Superior temporal gyrus (tissue), 1 donor: Measurements from ENCODE around the gene MED31.
A peak's percentile ranks its signal among the peaks of the same experiment; 100 is the strongest.
"Not testable (repeated sequence)": the region's sequence is repeated elsewhere in the genome, so short reads cannot be mapped to it uniquely, and the experiment has no call there.

ENCODE experiments used
- DNase-seq: peaks from one replicate; pipeline ENCODE4 v3.0.0-alpha.2; 2016; ENCODE audit errors: extremely low spot score

Gene MED31

GRCh38 chr17:6651354-6651918 lies at the start of gene MED31, which contains the start of gene C17orf100:
MED31 (minus strand) TSS chr17:6651605; CDS start chr17:6651528, 77 bp downstream.
C17orf100 (plus strand) TSS chr17:6651762; CDS start chr17:6651914, 152 bp downstream.
- peak; percentile 92 for DNase-seq

GRCh38 chr17:6700948-6701307 lies 49.5 kb upstream of the MED31 start:
- no peak for DNase-seq

GRCh38 chr17:6699997-6700947 lies 48.9 kb upstream of the MED31 start:
- no peak for DNase-seq

GRCh38 chr17:6698004-6698403 lies 46.6 kb upstream of the MED31 start:
- no peak for DNase-seq

- no peak for DNase-seq
Measured at GRCh38 chr17:6696906-6697305, 45.5 kb upstream of the MED31 start.

- DNase-seq: no peak
Measured at GRCh38 chr17:6695565-6695964, 44.2 kb upstream of the MED31 start.

- no peak for DNase-seq
Measured at GRCh38 chr17:6695051-6695450, 43.6 kb upstream of the MED31 start.

- DNase-seq: not testable (repeated sequence)
Measured at GRCh38 chr17:6691958-6692357, 40.6 kb upstream of the MED31 start.

- no peak for DNase-seq
Measured at GRCh38 chr17:6691546-6691945, 40.1 kb upstream of the MED31 start.

GRCh38 chr17:6690641-6691040 lies 39.2 kb upstream of the MED31 start:
- DNase-seq: no peak

GRCh38 chr17:6688944-6689343 lies 37.5 kb upstream of the MED31 start:
- DNase-seq: no peak

- DNase-seq: no peak
Measured at GRCh38 chr17:6686026-6686425, 34.6 kb upstream of the MED31 start.

- no peak for DNase-seq
Measured at GRCh38 chr17:6684881-6685767, 33.7 kb upstream of the MED31 start.

- DNase-seq: no peak
Measured at GRCh38 chr17:6684460-6684783, 33.0 kb upstream of the MED31 start.

GRCh38 chr17:6683730-6684459 lies 32.5 kb upstream of the MED31 start:
- no peak for DNase-seq

GRCh38 chr17:6683081-6683684 lies 31.8 kb upstream of the MED31 start:
- no peak for DNase-seq

- no peak for DNase-seq
Measured at GRCh38 chr17:6682339-6682738, 30.9 kb upstream of the MED31 start.

- DNase-seq: no peak
Measured at GRCh38 chr17:6681671-6682070, 30.3 kb upstream of the MED31 start.

GRCh38 chr17:6681176-6681575 lies 29.8 kb upstream of the MED31 start:
- no peak for DNase-seq

GRCh38 chr17:6679241-6679640 lies 27.8 kb upstream of the MED31 start:
- DNase-seq: no peak

GRCh38 chr17:6677946-6678345 lies 26.5 kb upstream of the MED31 start:
- no peak for DNase-seq
